WERI-Rb-1 (cell line): Measurements from ENCODE around the gene EMP3.

ENCODE experiments used
- DNase-seq: peaks from one replicate; pipeline ENCODE4 v3.0.0-alpha.2; 2020
- H3K27ac ChIP-seq: fragments of 250-450 bp; sonication (Bioruptor Pico); 2 replicates; pipeline ENCODE4 v1.5.1; 2020; ENCODE audit warnings: mild to moderate bottlenecking, moderate library complexity
- H3K27me3 ChIP-seq: fragments of 250-450 bp; sonication (Bioruptor Pico); 2 replicates; pipeline ENCODE4 v1.5.1; 2021; ENCODE audit warnings: mild to moderate bottlenecking, low read depth, moderate library complexity; ENCODE audit not compliant: insufficient read depth, severe bottlenecking
- H3K36me3 ChIP-seq: fragments of 250-450 bp; sonication (Bioruptor Pico); 2 replicates; pipeline ENCODE4 v1.5.1; 2020; ENCODE audit warnings: mild to moderate bottlenecking, moderate library complexity
- H3K4me3 ChIP-seq: 2 replicates; pipeline ENCODE4 v1.5.1; 2011; ENCODE audit warnings: low read depth, mild to moderate bottlenecking, control low read depth, low read length
- H3K9me3 ChIP-seq: fragments of 250-450 bp; sonication (Bioruptor Pico); 2 replicates; pipeline ENCODE4 v1.5.1; 2021; ENCODE audit warnings: mild to moderate bottlenecking, moderate library complexity; ENCODE audit not compliant: severe bottlenecking
- TF ChIP-seq, protein P1 (sequence below): IDR thresholded peaks from 2 replicates; pipeline ENCODE4 v1.5.1; 2011; ENCODE audit warnings: low read depth, mild to moderate bottlenecking, control low read depth, inconsistent platforms, low read length

The EMP3 gene, protein sequence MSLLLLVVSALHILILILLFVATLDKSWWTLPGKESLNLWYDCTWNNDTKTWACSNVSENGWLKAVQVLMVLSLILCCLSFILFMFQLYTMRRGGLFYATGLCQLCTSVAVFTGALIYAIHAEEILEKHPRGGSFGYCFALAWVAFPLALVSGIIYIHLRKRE

DNA sequence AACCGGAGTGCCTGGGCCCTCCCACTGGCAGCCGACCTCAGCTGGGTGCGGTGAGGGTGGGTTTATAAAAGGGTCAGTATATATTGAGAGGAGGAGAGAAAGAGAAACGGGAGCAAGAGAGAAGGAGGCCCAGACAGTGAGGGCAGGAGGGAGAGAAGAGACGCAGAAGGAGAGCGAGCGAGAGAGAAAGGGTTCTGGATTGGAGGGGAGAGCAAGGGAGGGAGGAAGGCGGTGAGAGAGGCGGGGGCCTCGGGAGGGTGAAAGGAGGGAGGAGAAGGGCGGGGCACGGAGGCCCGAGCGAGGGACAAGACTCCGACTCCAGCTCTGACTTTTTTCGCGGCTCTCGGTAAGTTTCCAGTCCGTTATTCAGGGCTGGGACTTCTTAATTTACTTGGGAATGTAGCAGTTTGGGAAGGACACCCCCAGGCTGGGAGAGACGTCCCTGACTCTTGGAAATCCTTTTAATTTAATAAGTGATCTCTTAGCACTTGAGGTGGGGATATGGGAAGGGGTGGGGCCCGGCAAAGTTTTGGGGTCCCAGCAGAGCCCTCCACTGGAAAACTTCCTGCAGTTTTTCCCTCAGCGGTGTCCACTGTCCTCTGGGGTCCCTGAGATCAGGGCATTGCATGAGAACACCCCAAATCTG, at the start of gene EMP3:
Gene EMP3 (plus strand): TSS at position 288 of the 646 bp plus-strand sequence. CDS start 1,293 bp downstream, outside the sequence.
- no peak within 1 kb of the TSS for H3K27ac ChIP-seq
- H3K27me3 ChIP-seq, result no peaks in the 10 kb centered on the region
- H3K9me3 ChIP-seq, result peaks cover 8% of the 10 kb centered on the region
- H3K4me3 ChIP-seq, result peak within 1 kb of the TSS; percentile 35
- peak; percentile 53 for DNase-seq
- no peaks in the 10 kb centered on the region for H3K36me3 ChIP-seq
- TF ChIP-seq, protein P1, sequence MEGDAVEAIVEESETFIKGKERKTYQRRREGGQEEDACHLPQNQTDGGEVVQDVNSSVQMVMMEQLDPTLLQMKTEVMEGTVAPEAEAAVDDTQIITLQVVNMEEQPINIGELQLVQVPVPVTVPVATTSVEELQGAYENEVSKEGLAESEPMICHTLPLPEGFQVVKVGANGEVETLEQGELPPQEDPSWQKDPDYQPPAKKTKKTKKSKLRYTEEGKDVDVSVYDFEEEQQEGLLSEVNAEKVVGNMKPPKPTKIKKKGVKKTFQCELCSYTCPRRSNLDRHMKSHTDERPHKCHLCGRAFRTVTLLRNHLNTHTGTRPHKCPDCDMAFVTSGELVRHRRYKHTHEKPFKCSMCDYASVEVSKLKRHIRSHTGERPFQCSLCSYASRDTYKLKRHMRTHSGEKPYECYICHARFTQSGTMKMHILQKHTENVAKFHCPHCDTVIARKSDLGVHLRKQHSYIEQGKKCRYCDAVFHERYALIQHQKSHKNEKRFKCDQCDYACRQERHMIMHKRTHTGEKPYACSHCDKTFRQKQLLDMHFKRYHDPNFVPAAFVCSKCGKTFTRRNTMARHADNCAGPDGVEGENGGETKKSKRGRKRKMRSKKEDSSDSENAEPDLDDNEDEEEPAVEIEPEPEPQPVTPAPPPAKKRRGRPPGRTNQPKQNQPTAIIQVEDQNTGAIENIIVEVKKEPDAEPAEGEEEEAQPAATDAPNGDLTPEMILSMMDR, result no peak

DNA sequence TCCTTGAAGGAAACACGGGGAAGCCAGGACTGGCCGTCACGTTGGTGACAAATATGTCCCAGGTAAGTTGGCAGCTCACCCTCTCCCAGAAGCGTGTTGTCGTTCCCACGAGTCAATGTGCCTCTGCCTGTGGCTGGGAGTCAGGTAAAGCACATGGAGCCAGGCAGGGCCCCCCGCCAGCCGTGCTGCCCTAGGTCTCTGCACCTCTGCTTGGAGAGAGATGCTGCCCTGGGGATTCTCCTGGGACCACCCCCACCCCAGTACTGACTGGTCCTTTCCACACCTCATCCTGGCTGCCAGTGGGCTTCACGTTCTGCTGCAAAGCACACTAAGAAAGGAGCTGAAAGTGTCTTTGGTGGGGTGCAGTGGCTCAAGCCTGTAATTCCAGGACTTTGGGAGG, 45.6 kb upstream of the EMP3 start:
- no peak for DNase-seq

DNA sequence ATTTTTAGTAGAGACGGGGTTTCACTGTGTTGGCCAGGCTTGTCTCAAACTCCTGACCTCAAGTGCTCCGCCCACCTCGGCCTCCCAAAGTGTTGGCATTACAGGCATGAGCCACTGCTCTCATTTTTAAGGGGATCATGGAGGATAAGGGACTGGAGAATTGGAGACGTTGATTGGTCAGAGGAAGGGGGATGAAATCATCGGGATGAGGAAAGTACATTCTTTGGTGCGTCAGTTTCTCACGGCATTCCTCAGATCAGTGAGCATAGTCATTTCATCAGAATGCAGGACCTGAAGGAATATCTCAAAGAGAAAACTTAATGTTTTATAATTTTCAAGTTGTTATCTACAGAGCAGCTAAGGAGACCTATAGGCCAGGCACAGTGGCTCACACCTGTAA, 41.4 kb upstream of the EMP3 start:
- Histone ChIP-seq H3K4me3 (no peak overlapping the region), H3K36me3 (no peaks in the 10 kb centered on the region), H3K27ac (no peak overlapping the region), H3K9me3 (peaks cover 5% of the 10 kb centered on the region), H3K27me3 (no peaks in the 10 kb centered on the region)
- TF ChIP-seq, protein P1, result no peak
- no peak for DNase-seq

More for the DNA sequence above, 45.6 kb upstream of the EMP3 start:
- peaks cover 10% of the 10 kb centered on the region for H3K9me3 ChIP-seq
- no peak overlapping the region for H3K4me3 ChIP-seq
- H3K27ac ChIP-seq, result no peak overlapping the region
- H3K36me3 ChIP-seq, result no peaks in the 10 kb centered on the region
- TF ChIP-seq, protein P1, result no peak
- H3K27me3 ChIP-seq, result no peaks in the 10 kb centered on the region

DNA sequence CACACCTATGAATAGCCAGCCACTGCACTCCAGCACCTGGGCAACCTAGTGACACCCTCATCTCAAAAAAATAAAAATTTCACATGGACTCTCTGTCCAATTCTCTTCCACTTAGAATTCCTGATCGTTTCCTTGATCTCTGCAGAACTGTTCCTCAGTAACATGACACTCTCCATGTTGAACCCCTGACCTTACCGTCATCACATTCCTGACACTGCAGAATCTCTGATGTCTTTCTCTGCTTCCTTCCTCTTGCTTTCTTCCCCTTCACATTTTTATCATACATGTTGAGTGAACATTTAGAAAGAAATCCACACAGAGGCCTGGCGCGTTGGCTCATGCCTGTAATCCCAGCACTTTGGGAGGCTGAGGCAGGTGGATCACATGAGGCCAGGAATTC, 40.5 kb upstream of the EMP3 start:
- Histone ChIP-seq H3K36me3 (no peaks in the 10 kb centered on the region), H3K9me3 (peaks cover 5% of the 10 kb centered on the region), H3K4me3 (no peak overlapping the region), H3K27ac (0 out of 2 replicates have a peak overlapping the region, but pooled peaks have one; percentile 14), H3K27me3 (no peaks in the 10 kb centered on the region)
- no peak for DNase-seq
- TF ChIP-seq, protein P1, result no peak

DNA sequence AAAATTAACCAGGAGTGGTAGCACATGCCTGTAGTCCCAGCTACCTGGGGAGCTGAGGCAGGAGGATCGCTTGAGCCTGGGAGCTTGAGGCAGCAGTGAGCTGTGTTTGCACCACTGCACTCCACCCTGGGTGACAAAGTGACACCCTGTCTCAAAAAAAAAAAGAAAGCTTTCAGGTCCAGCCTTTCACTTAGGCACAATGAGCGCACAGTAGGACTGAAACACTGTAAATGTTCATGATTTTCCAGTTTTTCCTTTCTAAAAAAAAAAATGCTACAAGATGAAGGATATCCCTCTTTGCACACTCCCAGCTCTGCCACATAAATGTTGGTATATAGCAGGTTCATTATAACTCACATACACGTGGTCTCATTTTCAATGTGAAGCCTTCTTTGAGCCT, 37.6 kb upstream of the EMP3 start:
- no peak for DNase-seq
- Histone ChIP-seq H3K9me3 (peaks cover 5% of the 10 kb centered on the region), H3K27me3 (no peaks in the 10 kb centered on the region), H3K27ac (no peak overlapping the region), H3K4me3 (no peak overlapping the region), H3K36me3 (no peaks in the 10 kb centered on the region)
- TF ChIP-seq, protein P1, result no peak
